H9 (cell line): Measurements from ENCODE around the gene LCNL1. TPM values are rescaled to one million over a fixed set of nuclear protein-coding genes. Genes with fewer than 3 reads are reported as not detected.

Source experiments
- DNase-seq: peaks from one replicate; pipeline ENCODE4 v3.0.0-alpha.2; 2017
- H2AFZ ChIP-seq: one replicate; pipeline ENCODE4 v1.6.1; 2013; ENCODE audit warnings: mild to moderate bottlenecking, low read length, control low read depth, moderate library complexity
- H2AK5ac ChIP-seq: 2 replicates; pipeline ENCODE4 v1.6.1; 2013; ENCODE audit warnings: low read length, control low read depth, mixed read lengths; ENCODE audit not compliant: insufficient read length
- H2BK120ac ChIP-seq: one replicate; pipeline ENCODE4 v1.6.1; 2013; ENCODE audit warnings: low read depth, mild to moderate bottlenecking, low read length, control low read depth, inconsistent platforms; ENCODE audit not compliant: poor library complexity, severe bottlenecking
- H2BK12ac ChIP-seq: 2 replicates; pipeline ENCODE4 v1.6.1; 2013; ENCODE audit warnings: low read length, control low read depth, mixed read lengths, low read depth; ENCODE audit not compliant: insufficient read length
- H2BK15ac ChIP-seq: 2 replicates; pipeline ENCODE4 v1.6.1; 2013; ENCODE audit warnings: low read depth, low read length, control low read depth
- H2BK20ac ChIP-seq: one replicate; pipeline ENCODE4 v1.6.1; 2013; ENCODE audit warnings: low read depth, mild to moderate bottlenecking, low read length, control low read depth, inconsistent platforms; ENCODE audit not compliant: poor library complexity, severe bottlenecking
- H2BK5ac ChIP-seq: 2 replicates; pipeline ENCODE4 v1.6.1; 2013; ENCODE audit warnings: low read length, control low read depth, mixed read lengths; ENCODE audit not compliant: insufficient read length
- H3K14ac ChIP-seq: 2 replicates; pipeline ENCODE4 v1.6.1; 2013; ENCODE audit warnings: low read length, control low read depth; ENCODE audit not compliant: insufficient read depth
- H3K18ac ChIP-seq: 2 replicates; pipeline ENCODE4 v1.6.1; 2013; ENCODE audit warnings: low read depth, mild to moderate bottlenecking, mixed read lengths, low read length, control low read depth; ENCODE audit not compliant: insufficient read length
- H3K23ac ChIP-seq: 2 replicates; pipeline ENCODE4 v1.6.1; 2013; ENCODE audit warnings: low read length, control low read depth, mixed read lengths, low read depth; ENCODE audit not compliant: insufficient read length
- H3K23me2 ChIP-seq: 2 replicates; pipeline ENCODE4 v1.6.1; 2013; ENCODE audit warnings: low read depth, mild to moderate bottlenecking, mixed read lengths, low read length, control low read depth; ENCODE audit not compliant: insufficient read length, poor library complexity, severe bottlenecking
- H3K27ac ChIP-seq: 2 replicates; pipeline ENCODE4 v1.5.1; 2013; ENCODE audit warnings: low read length, control low read depth, mixed read lengths, low read depth; ENCODE audit not compliant: insufficient read length
- H3K27me3 ChIP-seq: 2 replicates; pipeline ENCODE4 v1.6.1; 2013; ENCODE audit warnings: low read length, control low read depth, inconsistent platforms; ENCODE audit not compliant: insufficient read depth
- H3K4ac ChIP-seq: 2 replicates; pipeline ENCODE4 v1.6.1; 2013; ENCODE audit warnings: low read depth, mild to moderate bottlenecking, control low read depth, inconsistent platforms, low read length, moderate library complexity
- H3K4me1 ChIP-seq: 2 replicates; pipeline ENCODE4 v1.6.1; 2013; ENCODE audit warnings: low read length, control low read depth, inconsistent platforms; ENCODE audit not compliant: insufficient read depth
- H3K4me2 ChIP-seq: 2 replicates; pipeline ENCODE4 v1.6.1; 2013; ENCODE audit warnings: low read length, control low read depth, mixed read lengths; ENCODE audit not compliant: insufficient read length, insufficient read depth
- H3K56ac ChIP-seq: 2 replicates; pipeline ENCODE4 v1.6.1; 2013; ENCODE audit warnings: low read depth, mild to moderate bottlenecking, mixed read lengths, low read length, control low read depth; ENCODE audit not compliant: insufficient read length
- H3K79me1 ChIP-seq: 2 replicates; pipeline ENCODE4 v1.6.1; 2013; ENCODE audit warnings: low read depth, mild to moderate bottlenecking, moderate library complexity, low read length, control low read depth, inconsistent platforms; ENCODE audit not compliant: insufficient read depth, poor library complexity, severe bottlenecking
- H3K79me2 ChIP-seq: 2 replicates; pipeline ENCODE4 v1.6.1; 2013; ENCODE audit warnings: low read length, control low read depth, inconsistent platforms; ENCODE audit not compliant: insufficient read depth
- H3K9ac ChIP-seq: 2 replicates; pipeline ENCODE4 v1.6.1; 2013; ENCODE audit warnings: low read length, control low read depth, mixed read lengths; ENCODE audit not compliant: insufficient read length; ENCODE audit errors: extremely low read depth
- H3K9me3 ChIP-seq: one replicate; pipeline ENCODE4 v1.6.1; 2013; ENCODE audit warnings: low read depth, low read length, inconsistent platforms; ENCODE audit not compliant: control insufficient read depth
- H3T11ph ChIP-seq: one replicate; pipeline ENCODE4 v1.6.1; 2013; ENCODE audit warnings: mild to moderate bottlenecking, low read length, control low read depth, inconsistent platforms
- H4K20me1 ChIP-seq: one replicate; pipeline ENCODE4 v1.6.1; 2013; ENCODE audit not compliant: control insufficient read depth, insufficient read length, insufficient read depth
- H4K5ac ChIP-seq: 2 replicates; pipeline ENCODE4 v1.6.1; 2013; ENCODE audit warnings: low read depth, mild to moderate bottlenecking, mixed read lengths, low read length, control low read depth; ENCODE audit not compliant: insufficient read length
- H4K8ac ChIP-seq: replicated peaks from 2 replicates; pipeline ENCODE4 v1.6.1; 2013; ENCODE audit warnings: low read length, control low read depth, mixed read lengths, low read depth; ENCODE audit not compliant: insufficient read length
- H4K91ac ChIP-seq: 2 replicates; pipeline ENCODE4 v1.6.1; 2013; ENCODE audit warnings: low read depth, mild to moderate bottlenecking, moderate library complexity, mixed read lengths, low read length, control low read depth; ENCODE audit not compliant: insufficient read length
- H3K27ac Mint-ChIP-seq, 3 experiments: 2 replicates in 2 of 3; 3 replicates in 1 of 3; pipeline ENCODE4 v1.8.0; 2020 to 2021; ENCODE audit warnings: mixed read lengths in 3 of 3, mild to moderate bottlenecking in 1 of 3, moderate library complexity in 1 of 3
- H3K27me3 Mint-ChIP-seq: 2 replicates; pipeline ENCODE4 v1.8.0; 2021; ENCODE audit warnings: low read depth, mild to moderate bottlenecking, moderate library complexity, mixed read lengths
- H3K36me3 Mint-ChIP-seq, 3 experiments: 2 replicates in 2 of 3; 3 replicates in 1 of 3; pipeline ENCODE4 v1.8.0; 2020 to 2021; ENCODE audit warnings: low read depth in 3 of 3, mixed read lengths in 3 of 3; ENCODE audit not compliant: insufficient read depth in 1 of 3
- H3K4me1 Mint-ChIP-seq, 2 experiments: 2 replicates each; pipeline ENCODE4 v1.8.0; 2020; ENCODE audit warnings: mixed read lengths in 2 of 2
- H3K4me3 Mint-ChIP-seq, 2 experiments: 2 replicates in 1 of 2; 3 replicates in 1 of 2; pipeline ENCODE4 v1.8.0; 2020 to 2021; ENCODE audit warnings: mild to moderate bottlenecking in 2 of 2, mixed read lengths in 2 of 2, moderate library complexity in 1 of 2
- H3K9me3 Mint-ChIP-seq, 2 experiments: 2 replicates in 1 of 2; 3 replicates in 1 of 2; pipeline ENCODE4 v1.8.0; 2020; ENCODE audit warnings: mild to moderate bottlenecking in 2 of 2, mixed read lengths in 2 of 2, moderate library complexity in 1 of 2
- CTCF ChIP-seq: fragments of 200-600 bp; sonication (generic); conservative IDR thresholded peaks from 3 replicates; pipeline ENCODE4 v1.8.0; 2021; ENCODE audit warnings: antibody characterized with exemption, mild to moderate bottlenecking
- WGBS: extraction: QIAGEN DNeasy Blood & Tissue Kit; methylation state at CpG from one replicate; pipeline ENCODE4 v1.1.7; 2013; ENCODE audit warnings: missing lambda C conversion rate, low lambda C conversion rate, mixed read lengths; ENCODE audit not compliant: insufficient read length; ENCODE audit errors: extremely low coverage; 5-methylcytosine and 5-hydroxymethylcytosine counted together
- total RNA-seq: library from RNA; stranded (reverse); gene quantifications from 2 replicates; pipeline ENCODE4 v1.2.1, GENCODE V29; 2021

Gene LCNL1
- total RNA-seq, 1 experiment from 2014 or later = 0.20 TPM

- H4K91ac ChIP-seq = no peak overlapping the region
- H3K4me1 ChIP-seq = no peaks in the 10 kb centered on the region
- no peak overlapping the region for H3T11ph ChIP-seq
- DNase-seq = no peak
- no peak overlapping the region for H3K9ac ChIP-seq
- H4K8ac ChIP-seq = no peak overlapping the region
- no peak overlapping the region for H4K5ac ChIP-seq
- H2AFZ ChIP-seq = no peak overlapping the region
- H3K27ac Mint-ChIP-seq = peak overlapping the region in 1 of 3 experiments; percentile 68; a peak in 1 of 7 replicates
- no peak overlapping the region for H3K56ac ChIP-seq
- no peak overlapping the region for H3K18ac ChIP-seq
- no peak overlapping the region for H3K23ac ChIP-seq
- no peak overlapping the region for H3K27ac ChIP-seq
- H3K14ac ChIP-seq = no peak overlapping the region
- H3K9me3 ChIP-seq = no peaks in the 10 kb centered on the region
- no peak overlapping the region for H3K4ac ChIP-seq
- peaks cover 2 to 48% (median 35%) of the 10 kb centered on the region in 3 experiments; a peak in 5 of 7 replicates for H3K36me3 Mint-ChIP-seq
- no peak overlapping the region for H2BK12ac ChIP-seq
- no CpG with 5 or more reads among the region's 60 CpGs for WGBS
- no peaks in the 10 kb centered on the region for H3K9me3 Mint-ChIP-seq
- no peak overlapping the region for H2BK120ac ChIP-seq
- H3K23me2 ChIP-seq = peaks cover 3% of the 10 kb centered on the region
- no peaks in the 10 kb centered on the region for H3K79me2 ChIP-seq
- no peaks in the 10 kb centered on the region for H3K79me1 ChIP-seq
- H3K27me3 ChIP-seq = no peaks in the 10 kb centered on the region
- H2AK5ac ChIP-seq = no peak overlapping the region
- H3K4me2 ChIP-seq = no peak overlapping the region
- no peak overlapping the region for H2BK5ac ChIP-seq
- no peak overlapping the region for H2BK15ac ChIP-seq
- H3K27me3 Mint-ChIP-seq = peaks cover 3% of the 10 kb centered on the region; the same call in 1 of the 2 replicates
- peaks cover 7 to 14% of the 10 kb centered on the region in 2 experiments for H3K4me1 Mint-ChIP-seq
- no peak for TF ChIP-seq CTCF
- H4K20me1 ChIP-seq = no peaks in the 10 kb centered on the region
- peak overlapping the region; percentile 58 to 68; a peak in 3 of 5 replicates for H3K4me3 Mint-ChIP-seq
- H2BK20ac ChIP-seq = no peak overlapping the region
These were observed 40.5 kb upstream of the LCNL1 start for GRCh38 chr9:136942112-136942880.
